Neural crest cell (in vitro differentiated cells): Measurements from ENCODE around the gene ST6GAL1. TPM values are rescaled to one million over a fixed set of nuclear protein-coding genes. Genes with fewer than 3 reads are reported as not detected.

Source experiments
- DNase-seq: peaks from one replicate; pipeline ENCODE4 v3.0.0; 2021; ENCODE audit warnings: low read depth, mixed read lengths, low spot score
- H3K27ac Mint-ChIP-seq: one replicate; pipeline ENCODE4 v1.8.0; 2021; ENCODE audit warnings: mild to moderate bottlenecking, mixed read lengths; ENCODE audit not compliant: unreplicated experiment
- H3K27me3 Mint-ChIP-seq: 2 replicates; pipeline ENCODE4 v1.8.0; 2021; ENCODE audit warnings: low read depth, mild to moderate bottlenecking, mixed read lengths
- H3K36me3 Mint-ChIP-seq: 2 replicates; pipeline ENCODE4 v1.8.0; 2021; ENCODE audit warnings: low read depth, mild to moderate bottlenecking, mixed read lengths
- H3K4me1 Mint-ChIP-seq: 2 replicates; pipeline ENCODE4 v1.8.0; 2021; ENCODE audit warnings: mixed read lengths
- H3K4me3 Mint-ChIP-seq: one replicate; pipeline ENCODE4 v1.8.0; 2021; ENCODE audit warnings: mild to moderate bottlenecking, mixed read lengths
- H3K9me3 Mint-ChIP-seq: 2 replicates; pipeline ENCODE4 v1.8.0; 2021; ENCODE audit warnings: mixed read lengths
- total RNA-seq: library from RNA; stranded (reverse); gene quantifications from 2 replicates; pipeline ENCODE4 v1.2.1, GENCODE V29; 2021
- TF ChIP-seq, protein P1 (sequence below): fragments of 200-600 bp; sonication (generic); conservative IDR thresholded peaks from 2 replicates; pipeline ENCODE4 v1.5.0; 2021; ENCODE audit warnings: antibody characterized with exemption, mild to moderate bottlenecking

Gene ST6GAL1
- total RNA-seq, 1 donor from 2014 or later: 32.6 TPM

DNA sequence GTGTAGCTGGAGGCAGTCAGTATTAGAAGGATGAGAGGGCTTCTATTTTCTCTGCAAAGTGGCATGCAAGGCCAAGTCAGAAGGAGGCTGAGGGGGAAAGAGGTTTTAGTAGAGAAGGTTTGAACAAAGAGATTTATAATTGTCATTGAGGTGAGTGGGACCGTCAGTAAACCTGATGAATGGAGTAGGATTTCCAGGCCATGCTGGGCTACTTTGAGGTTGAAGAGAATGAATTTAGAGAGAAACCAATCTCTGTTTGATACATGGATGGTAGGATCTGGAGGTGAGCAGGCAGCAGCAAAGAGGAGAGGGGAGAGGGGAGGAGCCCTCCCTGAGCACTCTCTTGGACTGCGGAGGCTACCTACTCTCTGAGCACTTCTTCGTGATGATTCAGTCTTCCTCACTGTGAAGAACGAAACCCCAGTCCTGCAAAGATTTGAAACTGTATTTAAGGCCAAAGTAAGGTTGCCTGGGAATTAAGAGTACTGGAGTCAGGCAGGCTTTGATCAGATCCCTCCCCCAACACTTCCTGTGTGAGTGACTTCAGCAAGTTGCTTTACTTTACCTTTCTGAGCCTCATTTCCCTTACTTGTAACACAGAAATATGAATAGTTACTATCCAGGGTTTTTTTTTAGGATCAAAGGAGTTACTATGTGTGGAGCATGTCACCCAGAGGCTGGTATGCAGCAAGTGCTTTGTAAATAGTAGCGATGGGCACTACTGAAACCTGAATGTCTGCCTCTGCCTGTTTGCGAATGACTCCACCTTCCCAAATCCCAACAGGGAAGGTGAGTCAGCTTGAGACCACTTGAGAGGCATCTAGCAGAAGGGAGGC is 133.2 kb downstream of the ST6GAL1 start:
- H3K9me3 Mint-ChIP-seq: no peaks in the 10 kb centered on the region
- peaks cover 32% of the 10 kb centered on the region for H3K36me3 Mint-ChIP-seq
- no peak for DNase-seq
- TF ChIP-seq, protein P1, sequence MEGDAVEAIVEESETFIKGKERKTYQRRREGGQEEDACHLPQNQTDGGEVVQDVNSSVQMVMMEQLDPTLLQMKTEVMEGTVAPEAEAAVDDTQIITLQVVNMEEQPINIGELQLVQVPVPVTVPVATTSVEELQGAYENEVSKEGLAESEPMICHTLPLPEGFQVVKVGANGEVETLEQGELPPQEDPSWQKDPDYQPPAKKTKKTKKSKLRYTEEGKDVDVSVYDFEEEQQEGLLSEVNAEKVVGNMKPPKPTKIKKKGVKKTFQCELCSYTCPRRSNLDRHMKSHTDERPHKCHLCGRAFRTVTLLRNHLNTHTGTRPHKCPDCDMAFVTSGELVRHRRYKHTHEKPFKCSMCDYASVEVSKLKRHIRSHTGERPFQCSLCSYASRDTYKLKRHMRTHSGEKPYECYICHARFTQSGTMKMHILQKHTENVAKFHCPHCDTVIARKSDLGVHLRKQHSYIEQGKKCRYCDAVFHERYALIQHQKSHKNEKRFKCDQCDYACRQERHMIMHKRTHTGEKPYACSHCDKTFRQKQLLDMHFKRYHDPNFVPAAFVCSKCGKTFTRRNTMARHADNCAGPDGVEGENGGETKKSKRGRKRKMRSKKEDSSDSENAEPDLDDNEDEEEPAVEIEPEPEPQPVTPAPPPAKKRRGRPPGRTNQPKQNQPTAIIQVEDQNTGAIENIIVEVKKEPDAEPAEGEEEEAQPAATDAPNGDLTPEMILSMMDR: no peak
- H3K27me3 Mint-ChIP-seq: no peaks in the 10 kb centered on the region
- peaks cover 20% of the 10 kb centered on the region for H3K4me1 Mint-ChIP-seq
- H3K27ac Mint-ChIP-seq: peak overlapping the region; percentile 75
- H3K4me3 Mint-ChIP-seq: no peak overlapping the region

- Mint-ChIP-seq H3K27me3 (no peaks in the 10 kb centered on the region), H3K27ac (peak overlapping the region; percentile 75), H3K9me3 (no peaks in the 10 kb centered on the region), H3K4me3 (no peak overlapping the region), H3K36me3 (peaks cover 26% of the 10 kb centered on the region), H3K4me1 (peaks cover 20% of the 10 kb centered on the region)
- TF ChIP-seq, protein P1: no peak
- no peak for DNase-seq
Measured at GRCh38 chr3:187064210-187065115, 134.1 kb downstream of the ST6GAL1 start.

- H3K36me3 Mint-ChIP-seq: peaks cover 28% of the 10 kb centered on the region
- TF ChIP-seq, protein P1: peak; percentile 39
- peaks cover 20% of the 10 kb centered on the region for H3K4me1 Mint-ChIP-seq
- no peaks in the 10 kb centered on the region for H3K9me3 Mint-ChIP-seq
- H3K4me3 Mint-ChIP-seq: no peak overlapping the region
- no peak for DNase-seq
- H3K27ac Mint-ChIP-seq: peak overlapping the region; percentile 29
- no peaks in the 10 kb centered on the region for H3K27me3 Mint-ChIP-seq
Measured at GRCh38 chr3:187066228-187066995, 136.1 kb downstream of the ST6GAL1 start.

GRCh38 chr3:187068787-187069186 is 138.5 kb downstream of the ST6GAL1 start:
- no peaks in the 10 kb centered on the region for H3K9me3 Mint-ChIP-seq
- TF ChIP-seq, protein P1: no peak
- H3K4me3 Mint-ChIP-seq: no peak overlapping the region
- DNase-seq: no peak
- H3K27me3 Mint-ChIP-seq: no peaks in the 10 kb centered on the region
- H3K4me1 Mint-ChIP-seq: peaks cover 10% of the 10 kb centered on the region
- peaks cover 23% of the 10 kb centered on the region for H3K36me3 Mint-ChIP-seq
- no peak overlapping the region for H3K27ac Mint-ChIP-seq
